COR-L47 (cell line): Measurements from ENCODE around the gene TRPM2.

Experiments used
- DNase-seq: peaks from one replicate; lab custom pipeline; 2025; lab: John Stamatoyannopoulos, UW

The TRPM2 gene

GRCh38 chr21:44463724-44464123 is 110.3 kb downstream of the TRPM2 start:
- no peak for DNase-seq

DNA sequence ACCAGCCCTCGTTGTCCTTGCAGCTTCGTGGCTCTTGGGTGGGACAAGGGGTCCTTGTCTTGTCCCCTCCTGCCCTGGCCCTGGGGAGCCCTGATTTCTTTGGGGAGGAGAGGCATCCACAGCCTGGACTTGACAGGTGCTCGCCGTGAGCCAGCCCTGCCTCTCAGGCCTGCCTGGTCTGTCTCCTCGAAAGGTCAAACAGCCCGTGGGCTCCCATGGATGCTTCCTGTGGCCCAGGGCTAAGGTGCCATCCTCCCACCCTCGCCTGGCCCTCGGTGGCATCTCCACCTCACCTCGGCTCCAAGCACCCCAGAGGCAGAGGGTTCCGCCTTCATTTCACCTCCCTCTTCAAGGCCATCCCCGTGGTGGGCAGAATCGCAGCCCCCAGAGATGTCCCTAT is 110.9 kb downstream of the TRPM2 start:
- DNase-seq = no peak

DNA sequence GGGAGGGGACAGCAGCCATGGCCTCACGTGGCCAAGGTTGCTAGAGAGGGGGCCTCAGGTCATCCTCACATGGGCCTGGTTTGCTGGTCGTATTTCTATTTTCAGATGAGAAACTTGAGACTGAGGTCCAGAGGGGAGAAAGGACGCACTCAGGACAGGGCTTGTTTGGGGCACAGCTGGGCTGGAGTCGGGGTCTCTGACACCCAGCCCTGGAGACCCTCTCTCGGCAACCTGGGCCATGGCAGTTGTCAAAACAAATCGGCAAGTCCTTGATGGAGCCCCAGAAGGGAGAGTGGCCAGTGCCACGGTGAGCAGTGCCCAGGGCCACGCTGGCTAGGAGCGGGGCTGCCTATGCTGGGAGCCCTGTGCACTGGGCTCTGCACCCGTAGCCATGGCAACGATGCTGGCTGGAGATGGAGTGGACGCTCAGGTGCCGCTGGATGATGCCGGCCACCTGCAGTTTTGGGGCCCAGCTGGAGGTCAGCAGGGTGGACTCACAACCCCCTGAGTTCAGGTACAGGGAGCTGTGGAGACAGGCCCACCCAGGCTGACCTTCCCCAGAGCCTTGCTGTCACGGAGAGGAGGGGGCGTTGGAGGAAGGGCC is 113.0 kb downstream of the TRPM2 start:
- no peak for DNase-seq

DNA sequence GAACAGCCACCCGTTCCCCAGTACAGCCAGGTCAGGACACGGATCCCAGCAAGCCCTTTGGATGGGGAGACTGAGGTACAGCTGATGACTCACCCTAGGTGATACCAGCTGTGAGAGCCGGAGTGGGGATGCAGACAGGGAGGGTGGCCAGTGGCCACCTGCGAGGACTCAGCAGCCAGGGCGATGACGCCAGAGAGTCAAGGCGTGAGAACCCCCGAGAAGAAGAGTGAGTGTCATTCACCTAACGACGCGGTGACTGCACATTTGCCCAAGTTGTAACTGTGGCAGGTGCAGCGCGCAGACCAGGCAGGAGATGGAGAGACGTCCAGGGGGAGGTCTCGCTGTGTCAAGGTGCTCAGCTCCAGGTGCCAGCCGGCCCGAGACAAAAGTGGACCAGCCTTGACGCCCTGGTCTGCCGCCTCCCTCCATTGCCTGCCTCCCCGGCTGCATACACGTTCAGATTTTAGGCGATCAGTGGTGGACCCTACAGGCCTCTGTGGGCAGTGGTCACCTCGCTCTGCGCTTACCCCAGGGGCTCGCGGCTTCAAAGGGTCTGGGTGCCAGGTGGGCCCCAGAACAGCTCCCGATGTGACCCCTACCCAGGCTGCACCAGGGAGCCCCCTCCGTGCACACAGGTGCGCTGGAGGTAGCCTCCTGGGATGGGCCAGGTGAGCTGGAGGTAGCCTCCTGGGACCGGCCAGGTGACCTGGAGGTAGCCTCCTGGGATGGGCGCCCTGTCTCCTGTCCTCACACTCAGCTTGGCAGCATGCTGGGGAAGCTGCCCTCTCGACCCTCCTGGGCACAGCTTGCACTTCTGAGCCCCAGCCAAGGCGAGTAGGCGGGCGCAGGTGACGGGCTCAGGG is 113.8 kb downstream of the TRPM2 start:
- DNase-seq = no peak

GRCh38 chr21:44467859-44468195 is 114.4 kb downstream of the TRPM2 start:
- no peak for DNase-seq

DNA sequence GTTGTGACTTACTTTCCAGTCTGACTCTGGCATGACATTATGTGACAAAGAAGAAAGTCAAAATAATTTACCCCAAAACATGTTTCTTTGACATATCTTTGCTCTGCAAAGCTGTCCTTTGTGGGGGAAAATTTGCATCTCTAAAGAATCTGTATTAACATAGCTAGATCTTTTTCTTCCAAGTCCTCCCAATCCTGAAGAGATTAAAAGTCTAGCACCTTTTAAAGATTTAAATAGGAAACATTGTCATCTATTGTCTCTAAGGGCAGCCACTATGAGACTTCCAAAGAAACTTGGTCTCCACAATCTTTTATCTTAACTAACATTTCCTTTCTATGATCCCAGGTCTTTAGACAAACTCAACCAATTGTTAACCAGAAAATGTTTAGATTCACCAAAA is 117.9 kb downstream of the TRPM2 start:
- DNase-seq = no peak

- DNase-seq = no peak
Observed at GRCh38 chr21:44471996-44472395, 118.6 kb downstream of the TRPM2 start.

DNA sequence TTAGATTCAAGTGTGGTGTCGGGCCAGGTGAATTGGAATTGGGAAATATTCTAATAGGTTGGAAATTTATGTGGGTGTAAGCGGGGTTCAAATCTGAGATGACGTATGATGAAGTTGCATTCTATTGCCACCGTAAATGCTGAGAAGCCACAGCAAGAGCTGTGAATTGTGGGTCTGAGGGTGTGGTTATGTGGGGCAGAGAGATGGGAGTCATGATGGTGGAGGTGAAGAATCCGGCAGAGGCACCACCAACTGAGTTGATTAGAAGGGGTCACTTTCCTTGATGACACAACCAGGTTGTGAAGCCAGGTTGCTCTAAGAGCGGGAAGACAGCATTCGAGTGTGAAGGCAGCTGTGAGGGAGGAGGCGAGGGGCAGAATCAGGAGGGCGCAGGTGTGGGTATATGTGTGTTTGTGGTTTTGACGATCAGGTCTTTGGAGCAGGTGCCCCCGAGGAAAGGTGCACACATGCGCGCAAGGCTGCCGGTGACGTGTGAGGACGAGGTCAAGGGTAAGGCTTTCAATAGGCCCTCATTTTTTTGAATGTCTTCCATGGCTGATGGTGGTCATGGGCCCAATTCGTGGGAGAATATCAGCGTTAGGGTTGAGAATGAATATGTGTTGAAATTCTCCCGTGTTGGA is 120.6 kb downstream of the TRPM2 start:
- no peak for DNase-seq

- no peak for DNase-seq
Observed at GRCh38 chr21:44475266-44475845, 121.9 kb downstream of the TRPM2 start.

GRCh38 chr21:44477131-44477530 is 123.7 kb downstream of the TRPM2 start:
- no peak for DNase-seq

DNA sequence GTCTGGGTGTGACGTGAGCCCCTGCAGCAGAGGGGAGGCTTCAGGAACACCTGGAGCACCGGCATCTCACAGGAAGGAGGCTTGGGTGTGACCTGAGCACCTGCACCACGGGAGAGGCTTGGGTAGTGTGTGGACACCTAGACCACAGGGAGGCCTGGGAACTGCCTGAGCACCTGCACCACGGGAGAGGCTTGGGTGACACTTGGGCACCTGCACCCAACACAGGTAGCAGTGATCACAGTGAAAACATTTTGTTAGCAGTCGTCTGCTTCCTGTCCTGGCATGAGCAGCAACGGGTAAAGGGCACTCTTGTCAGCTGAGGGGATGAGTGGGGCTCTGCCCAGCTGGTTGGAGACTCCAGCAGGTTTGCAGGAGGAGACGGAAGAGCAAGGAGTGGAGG is 124.3 kb downstream of the TRPM2 start:
- DNase-seq = no peak

DNA sequence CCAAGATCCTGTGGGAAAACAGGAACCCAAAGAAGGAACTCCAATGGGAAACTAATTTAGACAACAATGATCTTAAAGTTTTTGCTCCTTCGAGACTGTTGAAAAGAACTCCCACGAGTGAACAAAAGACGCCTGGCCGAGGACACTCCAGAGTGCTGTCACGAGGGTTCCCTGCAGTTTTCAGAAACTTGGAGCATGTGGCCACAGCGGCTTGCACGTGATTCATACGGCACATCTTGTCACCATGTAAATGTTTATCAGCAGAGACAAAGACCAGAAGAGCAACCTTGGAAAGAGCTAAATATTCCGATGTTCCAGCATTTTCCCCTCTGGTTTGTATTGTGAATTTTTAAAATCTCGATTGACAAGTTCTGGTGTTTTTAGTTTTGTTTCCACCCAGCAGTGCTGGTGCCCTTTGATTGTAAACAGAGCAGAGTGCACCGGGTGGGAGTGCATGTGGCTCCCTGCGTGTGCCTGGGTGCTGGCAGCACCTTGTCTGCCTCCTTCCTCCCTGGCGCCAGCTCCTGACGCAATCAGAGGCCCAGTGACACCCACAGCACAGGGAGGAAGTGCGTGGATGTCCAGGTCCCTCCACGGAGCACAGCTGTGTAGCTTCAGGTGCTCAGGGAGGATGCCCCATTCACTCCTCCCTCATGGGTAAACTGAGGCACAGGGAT is 124.8 kb downstream of the TRPM2 start:
- no peak for DNase-seq

DNA sequence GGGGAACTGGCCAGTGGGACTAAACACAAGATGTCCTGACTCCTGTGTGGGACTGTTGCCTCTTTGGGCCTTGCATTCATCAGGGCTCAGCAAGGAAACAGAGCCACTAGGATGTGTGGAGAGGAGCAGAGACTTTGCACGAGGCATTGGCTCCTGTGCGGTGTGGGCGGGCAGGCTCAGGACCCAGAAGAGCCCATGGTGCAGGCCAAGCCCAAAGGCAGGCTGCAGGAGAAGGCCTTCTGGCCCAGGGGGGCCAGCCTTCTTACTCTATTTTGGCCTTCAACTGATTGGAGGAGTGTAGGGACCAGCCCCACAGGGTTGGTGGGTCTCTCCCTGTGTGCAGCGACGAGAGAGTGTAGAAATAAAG is 125.4 kb downstream of the TRPM2 start:
- no peak for DNase-seq

- peak; percentile 31 for DNase-seq
Observed at GRCh38 chr21:44479556-44480199, 126.3 kb downstream of the TRPM2 start.

- no peak for DNase-seq
Observed at GRCh38 chr21:44480200-44481053, 127.0 kb downstream of the TRPM2 start.

DNA sequence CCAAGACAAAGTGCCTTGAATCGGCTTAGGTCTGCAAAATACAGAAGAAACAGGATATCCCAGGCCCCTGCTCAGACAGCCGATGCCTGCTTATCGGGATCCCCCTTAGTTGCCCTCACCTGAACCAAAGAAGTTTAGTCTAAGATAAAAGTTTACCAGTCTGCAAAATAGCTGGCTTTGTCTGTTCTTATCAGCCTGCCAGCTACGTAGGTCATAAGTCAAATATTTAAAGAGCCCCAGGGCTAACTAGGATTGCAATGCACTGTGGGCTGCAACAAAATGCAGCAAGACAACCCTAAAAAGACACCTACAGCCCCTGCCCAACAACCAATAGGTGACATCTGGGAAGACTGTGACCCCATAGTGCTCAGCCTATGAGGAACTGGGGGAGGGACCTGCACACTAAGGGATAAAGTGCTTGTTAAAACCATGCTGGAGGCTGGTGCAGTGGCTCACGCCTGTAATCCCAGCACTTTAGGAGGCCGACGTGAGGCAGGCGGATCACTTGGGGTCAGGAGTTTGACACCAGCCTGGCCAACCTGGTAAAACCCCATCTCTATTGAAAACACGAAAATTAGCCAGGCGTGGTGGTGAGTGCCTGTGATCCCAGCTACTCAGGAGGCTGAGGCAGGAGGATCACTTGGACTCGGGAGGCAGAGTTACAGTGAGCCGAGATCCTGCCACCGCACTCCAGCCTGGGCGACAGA is 129.3 kb downstream of the TRPM2 start:
- no peak for DNase-seq

- no peak for DNase-seq
Observed at GRCh38 chr21:44483288-44484237, 130.1 kb downstream of the TRPM2 start.

- DNase-seq = no peak
Observed at GRCh38 chr21:44484498-44485253, 131.3 kb downstream of the TRPM2 start.
